NB4 (cell line): ENCODE measurements around the gene ABCB1.

Experiments
- DNase-seq: peaks from one replicate; pipeline ENCODE4 v3.0.0; 2010; ENCODE audit warnings: low read depth
- H3K4me3 ChIP-seq: one replicate; pipeline ENCODE4 v1.5.1; 2011; ENCODE audit warnings: mild to moderate bottlenecking, low read depth, low read length, moderate library complexity
- MYC ChIP-seq: IDR thresholded peaks from 2 replicates; pipeline ENCODE4 v1.6.1; 2011; ENCODE audit warnings: low read depth, low read length
- POLR2A ChIP-seq: IDR thresholded peaks from 2 replicates; pipeline ENCODE4 v1.6.1; 2011; ENCODE audit warnings: mild to moderate bottlenecking; ENCODE audit not compliant: insufficient read length; ENCODE audit errors: extremely low read depth
- TF ChIP-seq, protein P1 (sequence below): IDR thresholded peaks from 2 replicates; pipeline ENCODE4 v1.6.1; 2011; ENCODE audit warnings: low read depth, low read length
- TF ChIP-seq, protein P2 (sequence below): IDR thresholded peaks from one replicate; pipeline ENCODE4 v1.5.1; 2012; ENCODE audit warnings: low read depth, low read length

The ABCB1 gene

DNA sequence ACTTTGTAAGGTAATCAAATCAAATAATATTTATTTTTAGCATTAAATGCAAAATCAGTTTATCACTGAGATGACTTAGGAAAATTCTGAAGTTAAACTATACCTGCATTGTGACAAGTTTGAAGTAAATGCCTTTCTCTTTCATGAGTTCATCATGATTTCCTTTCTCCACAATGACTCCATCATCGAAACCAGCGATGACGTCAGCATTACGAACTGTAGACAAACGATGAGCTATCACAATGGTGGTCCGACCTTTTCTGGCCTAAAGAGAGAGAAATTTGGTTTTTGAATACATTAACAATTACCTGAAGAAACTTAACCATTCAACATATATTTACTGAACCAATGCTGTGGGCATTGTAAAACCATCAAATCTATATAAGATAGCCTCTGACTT lies 54.9 kb downstream of the ABCB1 start:
- TF ChIP-seq, protein P1, sequence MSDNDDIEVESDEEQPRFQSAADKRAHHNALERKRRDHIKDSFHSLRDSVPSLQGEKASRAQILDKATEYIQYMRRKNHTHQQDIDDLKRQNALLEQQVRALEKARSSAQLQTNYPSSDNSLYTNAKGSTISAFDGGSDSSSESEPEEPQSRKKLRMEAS: no peak
- TF ChIP-seq, protein P2, sequence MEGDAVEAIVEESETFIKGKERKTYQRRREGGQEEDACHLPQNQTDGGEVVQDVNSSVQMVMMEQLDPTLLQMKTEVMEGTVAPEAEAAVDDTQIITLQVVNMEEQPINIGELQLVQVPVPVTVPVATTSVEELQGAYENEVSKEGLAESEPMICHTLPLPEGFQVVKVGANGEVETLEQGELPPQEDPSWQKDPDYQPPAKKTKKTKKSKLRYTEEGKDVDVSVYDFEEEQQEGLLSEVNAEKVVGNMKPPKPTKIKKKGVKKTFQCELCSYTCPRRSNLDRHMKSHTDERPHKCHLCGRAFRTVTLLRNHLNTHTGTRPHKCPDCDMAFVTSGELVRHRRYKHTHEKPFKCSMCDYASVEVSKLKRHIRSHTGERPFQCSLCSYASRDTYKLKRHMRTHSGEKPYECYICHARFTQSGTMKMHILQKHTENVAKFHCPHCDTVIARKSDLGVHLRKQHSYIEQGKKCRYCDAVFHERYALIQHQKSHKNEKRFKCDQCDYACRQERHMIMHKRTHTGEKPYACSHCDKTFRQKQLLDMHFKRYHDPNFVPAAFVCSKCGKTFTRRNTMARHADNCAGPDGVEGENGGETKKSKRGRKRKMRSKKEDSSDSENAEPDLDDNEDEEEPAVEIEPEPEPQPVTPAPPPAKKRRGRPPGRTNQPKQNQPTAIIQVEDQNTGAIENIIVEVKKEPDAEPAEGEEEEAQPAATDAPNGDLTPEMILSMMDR: no peak
- H3K4me3 ChIP-seq: no peak overlapping the region

DNA sequence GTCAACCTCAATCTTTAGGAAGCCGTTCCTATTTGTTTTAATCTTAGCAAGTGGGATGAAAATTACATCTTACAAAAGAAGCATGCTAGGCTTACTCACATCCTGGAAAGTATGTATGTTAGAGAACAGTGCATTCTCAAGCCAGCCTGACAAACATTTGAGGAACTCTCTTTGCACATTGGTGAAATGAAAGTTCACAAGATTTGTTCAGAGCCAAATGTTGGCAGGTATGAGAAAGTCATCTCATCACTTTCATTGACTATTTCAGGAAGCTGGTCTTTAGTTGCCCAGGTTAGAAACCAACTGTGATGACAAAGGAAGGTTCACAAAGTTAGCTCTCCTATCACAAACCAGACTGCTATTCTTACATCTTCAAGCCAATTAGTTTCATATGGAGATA lies 57.1 kb downstream of the ABCB1 start:
- no peak overlapping the region for H3K4me3 ChIP-seq
- TF ChIP-seq, protein P2: no peak
- TF ChIP-seq, protein P1: no peak
- TF ChIP-seq POLR2A (no peak), MYC (no peak)
- DNase-seq: no peak

More for the DNA sequence above, 54.9 kb downstream of the ABCB1 start:
- no peak for DNase-seq

DNA sequence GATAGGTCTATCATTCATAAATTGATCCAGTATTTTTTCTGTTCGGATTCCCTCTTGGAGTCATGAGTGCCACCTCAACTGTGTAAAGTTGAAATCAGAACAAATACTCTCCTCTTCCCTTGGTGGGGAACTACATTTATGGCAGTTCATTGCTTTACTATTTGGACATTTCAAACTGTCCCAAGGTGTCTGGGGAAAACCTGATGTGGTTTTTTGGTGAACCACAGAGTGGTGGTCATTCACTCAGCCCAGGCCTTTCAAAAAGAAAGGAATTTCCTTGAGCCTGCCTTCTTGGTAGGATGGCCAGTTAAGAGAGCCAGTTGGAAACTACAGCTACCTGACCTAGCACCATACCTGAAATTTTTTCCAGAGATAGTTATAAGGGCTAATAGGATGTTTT lies 59.0 kb downstream of the ABCB1 start:
- no peak overlapping the region for H3K4me3 ChIP-seq
- DNase-seq: no peak
- TF ChIP-seq MYC: no peak
- TF ChIP-seq, protein P1: no peak
- TF ChIP-seq POLR2A: no peak
- TF ChIP-seq, protein P2: no peak

DNA sequence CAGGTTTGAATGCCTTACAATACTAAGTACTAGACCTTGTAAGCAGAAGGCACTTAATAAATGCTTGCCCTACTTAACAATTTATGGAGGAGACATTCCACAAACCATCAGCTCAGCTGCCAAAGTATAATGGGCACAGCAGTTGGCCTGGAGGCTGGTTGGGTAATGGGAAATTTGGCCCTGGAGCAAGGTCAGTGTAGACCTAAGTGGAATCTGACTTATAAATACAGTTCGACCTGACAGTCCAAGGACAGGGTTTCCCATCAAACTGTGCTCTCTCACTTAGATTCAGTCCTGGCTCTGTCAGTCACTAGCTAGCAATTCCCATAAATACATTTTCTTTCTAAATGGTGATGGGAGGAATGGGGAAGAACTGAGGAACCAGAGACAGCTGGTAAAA lies 62.6 kb downstream of the ABCB1 start:
- DNase-seq: no peak
- no peak for TF ChIP-seq MYC
- TF ChIP-seq, protein P1: no peak
- TF ChIP-seq POLR2A: no peak
- TF ChIP-seq, protein P2: no peak
- H3K4me3 ChIP-seq: no peak overlapping the region

DNA sequence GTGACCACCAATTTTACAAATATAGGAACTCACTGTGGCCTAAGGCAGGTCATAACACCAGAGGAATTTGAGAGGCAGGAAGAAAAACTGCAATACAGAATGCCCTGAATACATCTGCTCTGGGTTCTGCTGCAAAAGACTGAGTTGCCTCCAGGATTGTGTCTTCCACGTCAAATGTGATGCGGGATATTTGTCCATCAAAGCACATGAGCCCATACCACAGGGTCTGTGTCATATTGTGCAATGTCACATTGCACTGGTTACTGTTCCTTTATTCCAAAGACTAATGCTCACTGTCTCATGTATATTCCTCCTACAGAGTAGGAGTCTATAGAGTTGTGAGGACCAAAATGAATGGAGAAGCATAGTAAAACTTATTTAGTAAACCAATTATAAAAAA lies 66.6 kb downstream of the ABCB1 start:
- no peak for DNase-seq
- no peak overlapping the region for H3K4me3 ChIP-seq

More for the DNA sequence above, 66.6 kb downstream of the ABCB1 start:
- TF ChIP-seq, protein P2: no peak
- TF ChIP-seq, protein P1: no peak
- TF ChIP-seq POLR2A: no peak
- TF ChIP-seq MYC: no peak
